H1 (cell line): ENCODE measurements around the gene AGPAT2.

Experiments
- ATF2 ChIP-seq: IDR thresholded peaks from 2 replicates; pipeline ENCODE4 v1.6.1; 2012; ENCODE audit warnings: low read length, inconsistent platforms
- BRCA1 ChIP-seq: IDR thresholded peaks from 2 replicates; pipeline ENCODE4 v1.6.1; 2012; ENCODE audit warnings: low read depth, low read length, improper control_type of control experiment
- CREB1 ChIP-seq: IDR thresholded peaks from 2 replicates; pipeline ENCODE4 v1.6.1; 2012; ENCODE audit warnings: inconsistent platforms
- CTCF ChIP-seq, 3 experiments: IDR thresholded peaks; 1 replicate in 2 of 3; 2 replicates in 1 of 3; pipeline versions ENCODE4 v1.5.1 to v1.6.1; 2011; ENCODE audit warnings: low read length in 3 of 3, mild to moderate bottlenecking in 3 of 3, inconsistent platforms in 2 of 3, low read depth in 1 of 3, moderate library complexity in 1 of 3; ENCODE audit not compliant: insufficient read depth in 1 of 3; ENCODE audit errors: control extremely low read depth in 1 of 3
- JUND ChIP-seq: IDR thresholded peaks from 2 replicates; pipeline ENCODE4 v1.6.1; 2011; ENCODE audit warnings: mild to moderate bottlenecking, improper control_type of control experiment, low read length
- NRF1 ChIP-seq: IDR thresholded peaks from 2 replicates; pipeline ENCODE4 v1.6.1; 2011; ENCODE audit warnings: mild to moderate bottlenecking, low read depth, low read length, improper control_type of control experiment
- POLR2A ChIP-seq, 2 experiments: IDR thresholded peaks; 1 replicate in 1 of 2; 2 replicates in 1 of 2; pipeline ENCODE4 v1.6.1; 2011; ENCODE audit warnings: low read depth in 2 of 2, low read length in 2 of 2, mild to moderate bottlenecking in 2 of 2; ENCODE audit errors: control extremely low read depth in 1 of 2
- POLR2AphosphoS5 ChIP-seq: IDR thresholded peaks from 2 replicates; pipeline ENCODE4 v1.6.1; 2011; ENCODE audit warnings: low read depth, low read length
- RAD21 ChIP-seq, 2 experiments: IDR thresholded peaks in 1 of 2; conservative IDR thresholded peaks in 1 of 2; 2 replicates each; pipeline ENCODE4 v1.6.1; 2011; ENCODE audit warnings: low read depth in 2 of 2, low read length in 2 of 2, improper control_type of control experiment in 1 of 2, inconsistent platforms in 1 of 2, mild to moderate bottlenecking in 1 of 2, moderate library complexity in 1 of 2
- SIN3A ChIP-seq, 2 experiments: IDR thresholded peaks in 1 of 2; conservative IDR thresholded peaks in 1 of 2; 2 replicates each; pipeline ENCODE4 v1.6.1; 2011 to 2012; ENCODE audit warnings: low read length in 2 of 2, improper control_type of control experiment in 1 of 2, low read depth in 1 of 2, mild to moderate bottlenecking in 1 of 2
- TBP ChIP-seq: IDR thresholded peaks from 2 replicates; pipeline ENCODE4 v1.6.1; 2011; ENCODE audit warnings: low read depth, low read length, improper control_type of control experiment

GRCh38 chr9:136726118-136726517 is 38.9 kb upstream of the AGPAT2 start:
- TF ChIP-seq CTCF (IDR thresholded peaks at IDR 0.05; ENCODE audit: control extremely low read depth in 1 of 3, insufficient read depth in 1 of 3, low read depth in 1 of 3, low read length in 3 of 3) (no peak), ATF2 (no peak), NRF1 (no peak), RAD21 (IDR thresholded peaks at IDR 0.05 in 1 of 2, conservative IDR thresholded peaks at IDR 0.05 in 1 of 2; ENCODE audit: low read depth in 2 of 2, low read length in 2 of 2) (no peak), CREB1 (no peak), POLR2AphosphoS5 (no peak; the same call in 1 of the 2 replicates), SIN3A (conservative IDR thresholded peaks at IDR 0.05 in 1 of 2, IDR thresholded peaks at IDR 0.05 in 1 of 2; ENCODE audit: low read depth in 1 of 2, low read length in 2 of 2) (no peak), JUND (no peak), BRCA1 (no peak), TBP (no peak), POLR2A (IDR thresholded peaks at IDR 0.05; ENCODE audit: control extremely low read depth in 1 of 2, low read depth in 2 of 2, low read length in 2 of 2) (no peak)
